MM.1S (cell line): ENCODE results near the gene CISD3.

Experiments
- EZH2 ChIP-seq: fragments of 300-600 bp; sonication (generic); optimal IDR thresholded peaks from 2 replicates; pipeline ENCODE3; 2017; ENCODE audit warnings: low read depth, mild to moderate bottlenecking, antibody characterized with exemption, low read length, mixed read lengths
- EZH2phosphoT487 ChIP-seq: fragments of 300-600 bp; sonication (generic); IDR thresholded peaks from 2 replicates; pipeline ENCODE4 v1.6.1; 2018; ENCODE audit warnings: antibody characterized with exemption, low read length
- TF ChIP-seq, protein P1 (sequence below): fragments of 300-600 bp; sonication (generic); IDR thresholded peaks from 2 replicates; pipeline ENCODE4 v1.5.1; 2016; ENCODE audit warnings: antibody characterized with exemption, low read length, mixed read lengths

DNA sequence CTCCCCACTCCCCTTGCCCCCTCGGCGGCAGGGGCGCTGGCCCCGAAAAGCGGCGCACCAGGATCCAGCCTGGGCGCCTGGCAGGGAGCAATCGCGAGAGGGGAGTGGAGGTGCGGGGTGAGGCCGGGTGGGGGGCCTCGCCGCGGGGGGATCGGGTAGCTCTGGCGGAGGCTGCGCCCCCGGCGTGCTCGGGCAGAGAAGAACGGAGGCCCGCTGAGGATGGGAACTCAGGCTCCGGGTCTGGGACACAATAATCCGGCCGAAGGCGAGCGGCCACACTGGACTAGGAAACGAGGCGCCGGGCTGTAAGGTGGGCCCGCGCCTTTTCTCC lies 18.7 kb downstream of the CISD3 start:
- TF ChIP-seq EZH2phosphoT487 (no peak), EZH2 (no peak)
- TF ChIP-seq, protein P1, sequence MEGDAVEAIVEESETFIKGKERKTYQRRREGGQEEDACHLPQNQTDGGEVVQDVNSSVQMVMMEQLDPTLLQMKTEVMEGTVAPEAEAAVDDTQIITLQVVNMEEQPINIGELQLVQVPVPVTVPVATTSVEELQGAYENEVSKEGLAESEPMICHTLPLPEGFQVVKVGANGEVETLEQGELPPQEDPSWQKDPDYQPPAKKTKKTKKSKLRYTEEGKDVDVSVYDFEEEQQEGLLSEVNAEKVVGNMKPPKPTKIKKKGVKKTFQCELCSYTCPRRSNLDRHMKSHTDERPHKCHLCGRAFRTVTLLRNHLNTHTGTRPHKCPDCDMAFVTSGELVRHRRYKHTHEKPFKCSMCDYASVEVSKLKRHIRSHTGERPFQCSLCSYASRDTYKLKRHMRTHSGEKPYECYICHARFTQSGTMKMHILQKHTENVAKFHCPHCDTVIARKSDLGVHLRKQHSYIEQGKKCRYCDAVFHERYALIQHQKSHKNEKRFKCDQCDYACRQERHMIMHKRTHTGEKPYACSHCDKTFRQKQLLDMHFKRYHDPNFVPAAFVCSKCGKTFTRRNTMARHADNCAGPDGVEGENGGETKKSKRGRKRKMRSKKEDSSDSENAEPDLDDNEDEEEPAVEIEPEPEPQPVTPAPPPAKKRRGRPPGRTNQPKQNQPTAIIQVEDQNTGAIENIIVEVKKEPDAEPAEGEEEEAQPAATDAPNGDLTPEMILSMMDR = no peak
